NCI-H226 (cell line): Measurements from ENCODE around the gene MOB1B.
"Not testable (repeated sequence)": the region's sequence is repeated elsewhere in the genome, so short reads cannot be mapped to it uniquely, and the experiment has no call there.

Experiments
- DNase-seq: peaks from one replicate; pipeline ENCODE4 v3.0.0-alpha.2; 2015

The MOB1B gene

GRCh38 chr4:70958681-70959080, 56.5 kb downstream of the MOB1B start:
- peak; percentile 9 for DNase-seq

GRCh38 chr4:70969076-70969475, 66.9 kb downstream of the MOB1B start:
- peak; percentile 72 for DNase-seq

- DNase-seq = no peak
These were observed 74.1 kb downstream of the MOB1B start for GRCh38 chr4:70976252-70976651.

- DNase-seq = no peak
These were observed 77.4 kb downstream of the MOB1B start for GRCh38 chr4:70979445-70980008.

- no peak for DNase-seq
These were observed 78.0 kb downstream of the MOB1B start for GRCh38 chr4:70980196-70980595.

- no peak for DNase-seq
These were observed 81.9 kb downstream of the MOB1B start for GRCh38 chr4:70984106-70984505.

- DNase-seq = no peak
These were observed 82.4 kb downstream of the MOB1B start for GRCh38 chr4:70984589-70984988.

GRCh38 chr4:70991596-70991995, 89.4 kb downstream of the MOB1B start:
- no peak for DNase-seq

- no peak for DNase-seq
These were observed 90.3 kb downstream of the MOB1B start for GRCh38 chr4:70992391-70992881.

- peak; percentile 91 for DNase-seq
These were observed 91.3 kb downstream of the MOB1B start, which contains the start of gene DCK for GRCh38 chr4:70993181-70994068. Gene DCK, plus strand, starts transcription at chr4:70993649. Its CDS starts 187 bp downstream, at chr4:70993836.

GRCh38 chr4:70994069-70994366, 91.8 kb downstream of the MOB1B start:
- no peak for DNase-seq

- no peak for DNase-seq
These were observed 92.4 kb downstream of the MOB1B start for GRCh38 chr4:70994387-70995099.

- no peak for DNase-seq
These were observed 93.8 kb downstream of the MOB1B start for GRCh38 chr4:70996018-70996360.

- DNase-seq = no peak
These were observed 94.9 kb downstream of the MOB1B start for GRCh38 chr4:70997036-70997435.

GRCh38 chr4:70997546-70997945, 95.4 kb downstream of the MOB1B start:
- no peak for DNase-seq

- DNase-seq = not testable (repeated sequence)
These were observed 97.5 kb downstream of the MOB1B start for GRCh38 chr4:70999639-71000038.

- DNase-seq = not testable (repeated sequence)
These were observed 99.2 kb downstream of the MOB1B start for GRCh38 chr4:71001363-71001762.

- DNase-seq = no peak
These were observed 102.2 kb downstream of the MOB1B start for GRCh38 chr4:71004281-71004851.

GRCh38 chr4:71005025-71005424, 102.9 kb downstream of the MOB1B start:
- DNase-seq = not testable (repeated sequence)

GRCh38 chr4:71006203-71006907, 104.2 kb downstream of the MOB1B start:
- DNase-seq = no peak

- DNase-seq = no peak
These were observed 106.0 kb downstream of the MOB1B start for GRCh38 chr4:71008196-71008595.

- peak; percentile 14 for DNase-seq
These were observed 106.9 kb downstream of the MOB1B start for GRCh38 chr4:71009086-71009485.
